Heart left ventricle (tissue), 13 donors: ENCODE measurements around the gene PGBD2.

Experiments used
- CTCF ChIP-seq, 12 donors: fragments of 200-600 bp; sonication (generic) in 4 of 12; IDR thresholded peaks; one replicate each; pipeline versions ENCODE4 v1.5.0 to v1.8.0; 2018 to 2022; ENCODE audit warnings: antibody characterized with exemption in 12 of 12, mild to moderate bottlenecking in 5 of 12
- POLR2A ChIP-seq, 2 donors: fragments of 450-650 bp; IDR thresholded peaks; one replicate each; pipeline ENCODE4 v1.6.1; 2017; ENCODE audit warnings: antibody characterized with exemption in 2 of 2, mild to moderate bottlenecking in 2 of 2, moderate library complexity in 2 of 2
- donor health status: ischemic (EF 13 %, LVEDD 7.1; RV severe dilation, severe dysfunction).
- donor health status: DM: no; HTN: yes; CAD: no.
- donor health status: DM: no; HTN: no; CAD: no.
- donor health status: ischemic (EF 25% LVEDD 6.9; RV normal size, moderate dysfunction).
- donor health status: ischemic (EF 25% LVEDD 5.7; RV mildly dilated, moderate dysfunction).
- donor health status: ischemic (EF 35%, LVEDD 5.7; RV mildly dilated, moderate dysfunction).
- donor health status: nonischemic (EF 11% LVEDD 7.7; RV severe dilation, severe dysfunction).
- donor health status: DM: yes; HTN: yes; CAD: no.
- donor health status: PGD.
- donor health status: ischemic (EF 29% LVEDD 5.4; RV normal size, mild dysfunction).
- donor health status: nonischemic (EF 23%, LVEDD 6.1; RV moderate dilation, normal function).

GRCh38 chr1:248857201-248857600 is 48.8 kb upstream of the PGBD2 start:
- TF ChIP-seq CTCF (IDR thresholded peaks at IDR 0.05) = no peak
- no peak for TF ChIP-seq POLR2A (IDR thresholded peaks at IDR 0.05)
